Kidney (tissue), 14 donors: ENCODE measurements around the gene HOXA9. TPM values are rescaled to one million over a fixed set of nuclear protein-coding genes. Genes with fewer than 3 reads are reported as not detected.

ENCODE experiments used
- DNase-seq, 5 donors: peaks; one replicate each; pipeline ENCODE4 v3.0.0-alpha.2; 2013 to 2020
- FAIRE-seq: peaks from 2 replicates; lab custom pipeline; 2012; peaks lifted over from hg19 to GRCh38; lab: Jason Lieb, UNC
- H3K27ac ChIP-seq, 2 donors: one replicate each; pipeline ENCODE4 v1.7.0; 2013; ENCODE audit warnings: low read depth in 2 of 2, low read length in 2 of 2, inconsistent platforms in 1 of 2
- H3K27me3 ChIP-seq: one replicate; pipeline ENCODE4 v1.7.1; 2013; ENCODE audit warnings: low read length, inconsistent platforms; ENCODE audit not compliant: control insufficient read depth, insufficient read depth
- H3K36me3 ChIP-seq, 3 donors: one replicate each; pipeline versions ENCODE4 v1.7.0 to v1.7.1; 2013; ENCODE audit warnings: low read length in 3 of 3, control low read depth in 1 of 3, inconsistent platforms in 1 of 3; ENCODE audit not compliant: insufficient read depth in 3 of 3, control insufficient read depth in 2 of 3
- H3K4me1 ChIP-seq, 3 donors: one replicate each; pipeline versions ENCODE4 v1.7.0 to v1.7.1; 2013; ENCODE audit warnings: low read length in 3 of 3, inconsistent platforms in 1 of 3, low read depth in 1 of 3; ENCODE audit not compliant: control insufficient read depth in 2 of 3, insufficient read depth in 2 of 3
- H3K4me3 ChIP-seq, 3 donors: one replicate each; pipeline versions ENCODE4 v1.7.0 to v1.8.1; 2013; ENCODE audit warnings: low read length in 3 of 3, control low read depth in 1 of 3, inconsistent platforms in 1 of 3
- H3K9ac ChIP-seq, 3 donors: one replicate each; pipeline versions ENCODE4 v1.7.0 to v1.7.1; 2013; ENCODE audit warnings: low read length in 3 of 3, control low read depth in 1 of 3, inconsistent platforms in 1 of 3
- H3K9me3 ChIP-seq, 3 donors: one replicate each; pipeline versions ENCODE4 v1.7.0 to v1.7.1; 2013; ENCODE audit warnings: low read length in 3 of 3, control low read depth in 1 of 3, inconsistent platforms in 1 of 3; ENCODE audit not compliant: control insufficient read depth in 2 of 3, insufficient read depth in 1 of 3
- intact Hi-C: fragments of 100-400 bp; cut with DNase I; formaldehyde crosslinking; loops from one replicate; pipeline ENCODE4 v1.11.1; 2022
- polyA plus RNA-seq: library from polyadenylated mRNA; stranded (reverse); fragments of 350-450 nt; fragmentation: Illumina TruSeq; extraction: RNeasy Lipid Tissue Mini Kit (QIAGEN cat#74804); gene quantifications from one replicate; pipeline ENCODE4 v1.2.3, GENCODE V29; 2014; ENCODE audit warnings: low read depth, low replicate concordance; ENCODE audit not compliant: insufficient read depth
- total RNA-seq: library from RNA; stranded (reverse); fragmentation: NEBNext Ultra II Directional; extraction: Animal tissue kit (Norgen Biotek cat#: 25700); gene quantifications from one replicate; pipeline ENCODE4 v1.2.1, GENCODE V29; 2021
- TF ChIP-seq, protein P1 (sequence below): IDR thresholded peaks from 3 replicates; pipeline ENCODE4 v1.5.1; 2012; ENCODE audit warnings: mild to moderate bottlenecking, moderate library complexity, borderline replicate concordance; ENCODE audit not compliant: insufficient read depth; ENCODE audit errors: extremely low read depth
- donor health status: control.
- donor health status: control.
- donor health status: control.
- donor health status: control.
- donor health status: control.
- donor health status: DM: yes; HTN: yes; CAD: no.
- donor health status: Normal renal cell carcinoma (clear cell type).

The HOXA9 gene
- total and polyA plus RNA-seq, 2 donors from 2014 or later, result 36.7 to 36.8 TPM

DNA sequence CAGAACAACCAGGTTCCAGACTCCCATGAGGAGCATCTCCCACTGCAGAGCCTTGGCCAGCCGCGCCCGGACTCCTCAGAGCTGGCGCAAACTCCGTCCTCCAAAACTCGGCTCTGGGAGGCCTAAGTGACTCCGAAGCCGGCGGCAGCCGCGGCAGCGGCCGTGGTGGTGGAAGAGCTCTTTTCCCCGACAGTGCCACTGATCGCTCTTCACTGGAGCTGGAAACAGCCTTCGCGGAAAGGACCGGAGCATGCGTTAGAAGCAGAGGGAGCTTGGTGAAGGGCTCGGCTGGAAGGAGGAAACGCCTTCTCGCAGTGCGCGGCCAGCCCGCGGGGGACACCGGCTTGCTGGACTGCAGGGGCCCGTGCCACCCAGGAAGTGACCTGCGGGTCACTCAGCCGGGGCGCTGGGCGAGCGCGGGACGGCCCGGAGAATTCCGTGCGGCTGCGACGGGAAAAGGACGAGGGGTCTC is 39.5 kb upstream of the HOXA9 start:
- TF ChIP-seq, protein P1, sequence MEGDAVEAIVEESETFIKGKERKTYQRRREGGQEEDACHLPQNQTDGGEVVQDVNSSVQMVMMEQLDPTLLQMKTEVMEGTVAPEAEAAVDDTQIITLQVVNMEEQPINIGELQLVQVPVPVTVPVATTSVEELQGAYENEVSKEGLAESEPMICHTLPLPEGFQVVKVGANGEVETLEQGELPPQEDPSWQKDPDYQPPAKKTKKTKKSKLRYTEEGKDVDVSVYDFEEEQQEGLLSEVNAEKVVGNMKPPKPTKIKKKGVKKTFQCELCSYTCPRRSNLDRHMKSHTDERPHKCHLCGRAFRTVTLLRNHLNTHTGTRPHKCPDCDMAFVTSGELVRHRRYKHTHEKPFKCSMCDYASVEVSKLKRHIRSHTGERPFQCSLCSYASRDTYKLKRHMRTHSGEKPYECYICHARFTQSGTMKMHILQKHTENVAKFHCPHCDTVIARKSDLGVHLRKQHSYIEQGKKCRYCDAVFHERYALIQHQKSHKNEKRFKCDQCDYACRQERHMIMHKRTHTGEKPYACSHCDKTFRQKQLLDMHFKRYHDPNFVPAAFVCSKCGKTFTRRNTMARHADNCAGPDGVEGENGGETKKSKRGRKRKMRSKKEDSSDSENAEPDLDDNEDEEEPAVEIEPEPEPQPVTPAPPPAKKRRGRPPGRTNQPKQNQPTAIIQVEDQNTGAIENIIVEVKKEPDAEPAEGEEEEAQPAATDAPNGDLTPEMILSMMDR, result no peak
- Histone ChIP-seq H3K27ac (no peak overlapping the region), H3K4me1 (peaks cover 0 to 7% (median 5%) of the 10 kb centered on the region in 3 donors), H3K9ac (no peak overlapping the region), H3K36me3 (no peaks in the 10 kb centered on the region), H3K4me3 (no peak overlapping the region), H3K9me3 (peaks cover 0 to 4% (median 0%) of the 10 kb centered on the region in 3 donors), H3K27me3 (peaks cover 83% of the 10 kb centered on the region)
- DNase-seq (peak in 4 of 5 donors; percentile 46 to 66 (median 58)), FAIRE-seq (no peak)
- intact Hi-C loops, result loop anchor here (10.0 kb wide), 1 partner anchor 370 kb away; no protein-coding TSS in a partner anchor

DNA sequence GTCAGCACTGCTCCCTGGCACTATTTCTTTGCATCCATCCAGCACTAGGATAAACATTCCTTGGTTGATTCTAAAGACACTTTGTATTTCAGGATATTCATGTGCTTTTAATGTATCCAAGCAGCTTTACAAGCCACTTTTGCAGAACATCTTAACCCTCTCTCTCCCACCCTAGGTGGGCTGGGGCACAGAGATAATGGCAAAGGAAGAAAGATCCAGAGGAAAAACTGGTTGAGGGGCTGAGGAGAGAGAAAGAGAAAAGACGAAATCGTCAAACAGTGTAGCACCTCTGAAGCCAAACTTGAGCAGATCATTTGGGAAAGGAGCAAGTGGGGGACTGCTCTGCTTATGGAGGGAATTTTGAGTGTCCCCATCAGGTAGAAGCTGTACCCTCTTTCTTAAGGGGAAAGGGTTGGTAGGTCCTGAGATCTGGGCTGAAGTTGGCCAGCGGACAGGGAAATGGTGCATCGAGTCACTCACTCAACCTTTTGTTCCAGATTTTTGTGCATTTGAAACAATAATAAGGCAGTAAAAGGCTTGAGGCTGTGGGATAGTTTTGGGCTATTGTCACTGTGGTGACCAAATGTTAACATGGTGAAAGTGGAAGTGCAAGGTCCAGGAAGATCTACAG is 38.7 kb upstream of the HOXA9 start:
- TF ChIP-seq, protein P1, result no peak
- H3K27me3 ChIP-seq, result peaks cover 84% of the 10 kb centered on the region
- H3K4me3 ChIP-seq, result no peak overlapping the region
- peaks cover 0 to 7% (median 5%) of the 10 kb centered on the region in 3 donors for H3K4me1 ChIP-seq
- no peaks in the 10 kb centered on the region for H3K36me3 ChIP-seq
- H3K9me3 ChIP-seq, result peaks cover 0 to 4% (median 0%) of the 10 kb centered on the region in 3 donors
- DNase-seq (peak in 2 of 5 donors; percentile 8 to 19), FAIRE-seq (no peak)
- no peak overlapping the region for H3K9ac ChIP-seq
- intact Hi-C loops, result loop anchor here (10.0 kb wide), 1 partner anchor 371 kb away; no protein-coding TSS in a partner anchor
- no peak overlapping the region for H3K27ac ChIP-seq

DNA sequence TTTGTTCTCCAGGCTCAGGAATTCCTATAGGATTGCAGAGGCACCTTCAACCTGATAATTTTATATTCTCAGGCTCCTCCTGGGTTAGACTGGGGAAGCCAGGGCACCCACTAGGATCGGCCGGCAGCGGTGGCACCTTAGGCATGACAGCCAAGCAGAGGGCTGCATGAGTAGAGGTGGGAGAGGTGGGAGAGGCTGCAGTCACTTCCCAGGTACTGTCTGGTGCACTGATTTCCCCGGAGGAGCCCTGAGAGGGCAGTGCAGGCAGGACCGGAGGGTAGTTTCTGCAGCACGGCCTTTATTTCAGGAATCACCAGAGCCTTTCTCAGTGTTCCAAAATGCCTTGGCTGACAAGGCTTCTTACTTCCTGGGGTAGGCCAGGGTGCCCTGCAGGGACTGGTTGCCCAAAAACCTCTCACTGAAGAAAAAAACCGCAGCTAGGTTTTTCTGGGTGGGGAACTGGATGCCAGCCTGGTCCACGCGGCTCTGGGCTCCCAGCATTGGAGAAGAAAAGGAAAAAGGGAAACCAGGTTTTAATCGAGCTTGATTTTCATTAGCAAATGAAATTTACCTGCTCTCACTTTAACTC is 38.1 kb upstream of the HOXA9 start:
- intact Hi-C loops, result loop anchor here (10.0 kb wide), 1 partner anchor 371 kb away; no protein-coding TSS in a partner anchor
- Histone ChIP-seq H3K4me1 (peaks cover 0 to 7% (median 5%) of the 10 kb centered on the region in 3 donors), H3K27ac (no peak overlapping the region), H3K27me3 (peaks cover 85% of the 10 kb centered on the region), H3K9me3 (peaks cover 0 to 4% (median 0%) of the 10 kb centered on the region in 3 donors), H3K36me3 (no peaks in the 10 kb centered on the region), H3K9ac (no peak overlapping the region), H3K4me3 (no peak overlapping the region)
- TF ChIP-seq, protein P1, result no peak
- peak in 1 of 5 donors; percentile 20 for DNase-seq
- no peak for FAIRE-seq
